Nephron (organoid): ENCODE measurements around the gene PLEKHA5.
"Not testable (repeated sequence)": the region's sequence is repeated elsewhere in the genome, so short reads cannot be mapped to it uniquely, and the experiment has no call there.

ENCODE experiments used
- H3K27ac Mint-ChIP-seq, 3 experiments: 2 replicates each; pipeline ENCODE4 v1.8.0; 2020; ENCODE audit warnings: mixed read lengths in 3 of 3, mild to moderate bottlenecking in 2 of 3, moderate library complexity in 1 of 3
- H3K27me3 Mint-ChIP-seq: 2 replicates; pipeline ENCODE4 v1.8.0; 2021; ENCODE audit warnings: low read depth, mild to moderate bottlenecking, moderate library complexity, mixed read lengths
- H3K36me3 Mint-ChIP-seq: 2 replicates; pipeline ENCODE4 v1.8.0; 2020; ENCODE audit warnings: low read depth, mixed read lengths
- H3K4me1 Mint-ChIP-seq: 2 replicates; pipeline ENCODE4 v1.8.0; 2020; ENCODE audit warnings: mixed read lengths
- H3K4me3 Mint-ChIP-seq, 3 experiments: 2 replicates each; pipeline ENCODE4 v1.8.0; 2020; ENCODE audit warnings: mild to moderate bottlenecking in 3 of 3, mixed read lengths in 3 of 3, moderate library complexity in 2 of 3
- H3K9me3 Mint-ChIP-seq: 2 replicates; pipeline ENCODE4 v1.8.0; 2020; ENCODE audit warnings: mixed read lengths
- TF ChIP-seq, protein P1 (sequence below), 3 experiments: fragments of 200-600 bp; sonication (generic); IDR thresholded peaks; one replicate each; pipeline ENCODE4 v1.5.0; 2021; ENCODE audit warnings: antibody characterized with exemption in 3 of 3; ENCODE audit not compliant: unreplicated experiment in 3 of 3

Gene PLEKHA5

DNA sequence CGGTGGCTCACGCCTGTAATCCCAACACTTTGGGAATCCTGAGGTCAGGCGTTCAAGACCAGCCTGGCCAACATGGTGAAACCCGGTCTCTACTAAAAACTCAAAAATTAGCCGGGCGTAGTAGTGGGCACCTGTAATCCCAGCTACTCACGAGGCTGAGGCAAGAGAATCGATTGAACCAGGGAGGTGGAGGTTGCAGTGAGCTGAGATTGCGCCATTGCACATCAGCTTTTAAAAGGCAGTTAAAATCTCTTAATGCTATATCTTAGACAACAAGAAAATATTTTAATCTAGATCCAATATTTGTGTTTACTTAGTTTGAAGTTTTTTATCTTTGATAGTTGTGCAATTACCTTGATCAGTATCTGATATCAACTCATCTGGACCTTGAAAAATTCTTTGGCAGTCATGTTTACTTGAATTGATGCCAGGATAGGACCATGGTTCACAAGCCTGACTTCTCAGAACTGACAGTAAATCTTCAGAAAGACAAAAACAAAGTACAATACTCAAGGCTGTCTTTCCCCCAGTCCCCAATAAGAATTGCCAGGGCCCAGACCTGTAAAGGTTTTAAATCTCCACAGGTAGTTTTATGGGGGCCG lies 174.7 kb downstream of the PLEKHA5 start:
- H3K27ac Mint-ChIP-seq = no peak overlapping the region
- H3K9me3 Mint-ChIP-seq = peaks cover 2% of the 10 kb centered on the region
- no peaks in the 10 kb centered on the region for H3K27me3 Mint-ChIP-seq
- peaks cover 51% of the 10 kb centered on the region for H3K36me3 Mint-ChIP-seq
- no peak overlapping the region for H3K4me3 Mint-ChIP-seq
- TF ChIP-seq, protein P1, sequence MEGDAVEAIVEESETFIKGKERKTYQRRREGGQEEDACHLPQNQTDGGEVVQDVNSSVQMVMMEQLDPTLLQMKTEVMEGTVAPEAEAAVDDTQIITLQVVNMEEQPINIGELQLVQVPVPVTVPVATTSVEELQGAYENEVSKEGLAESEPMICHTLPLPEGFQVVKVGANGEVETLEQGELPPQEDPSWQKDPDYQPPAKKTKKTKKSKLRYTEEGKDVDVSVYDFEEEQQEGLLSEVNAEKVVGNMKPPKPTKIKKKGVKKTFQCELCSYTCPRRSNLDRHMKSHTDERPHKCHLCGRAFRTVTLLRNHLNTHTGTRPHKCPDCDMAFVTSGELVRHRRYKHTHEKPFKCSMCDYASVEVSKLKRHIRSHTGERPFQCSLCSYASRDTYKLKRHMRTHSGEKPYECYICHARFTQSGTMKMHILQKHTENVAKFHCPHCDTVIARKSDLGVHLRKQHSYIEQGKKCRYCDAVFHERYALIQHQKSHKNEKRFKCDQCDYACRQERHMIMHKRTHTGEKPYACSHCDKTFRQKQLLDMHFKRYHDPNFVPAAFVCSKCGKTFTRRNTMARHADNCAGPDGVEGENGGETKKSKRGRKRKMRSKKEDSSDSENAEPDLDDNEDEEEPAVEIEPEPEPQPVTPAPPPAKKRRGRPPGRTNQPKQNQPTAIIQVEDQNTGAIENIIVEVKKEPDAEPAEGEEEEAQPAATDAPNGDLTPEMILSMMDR (IDR thresholded peaks at IDR 0.05; ENCODE audit: unreplicated experiment in 3 of 3) = no peak
- no peaks in the 10 kb centered on the region for H3K4me1 Mint-ChIP-seq

GRCh38 chr12:19305621-19306020 lies 176.1 kb downstream of the PLEKHA5 start:
- not testable (repeated sequence) for H3K27me3 Mint-ChIP-seq, H3K4me1 Mint-ChIP-seq, H3K9me3 Mint-ChIP-seq, H3K4me3 Mint-ChIP-seq, H3K27ac Mint-ChIP-seq
- peaks cover 44% of the 10 kb centered on the region for H3K36me3 Mint-ChIP-seq

- H3K27me3 Mint-ChIP-seq = no peaks in the 10 kb centered on the region
- no peaks in the 10 kb centered on the region for H3K4me1 Mint-ChIP-seq
- peaks cover 44% of the 10 kb centered on the region for H3K36me3 Mint-ChIP-seq
- H3K4me3 Mint-ChIP-seq = no peak overlapping the region
- peaks cover 2% of the 10 kb centered on the region for H3K9me3 Mint-ChIP-seq
- H3K27ac Mint-ChIP-seq = no peak overlapping the region
- TF ChIP-seq, protein P1 (IDR thresholded peaks at IDR 0.05; ENCODE audit: unreplicated experiment in 3 of 3) = no peak
Measured at GRCh38 chr12:19306366-19306765, 176.8 kb downstream of the PLEKHA5 start.

DNA sequence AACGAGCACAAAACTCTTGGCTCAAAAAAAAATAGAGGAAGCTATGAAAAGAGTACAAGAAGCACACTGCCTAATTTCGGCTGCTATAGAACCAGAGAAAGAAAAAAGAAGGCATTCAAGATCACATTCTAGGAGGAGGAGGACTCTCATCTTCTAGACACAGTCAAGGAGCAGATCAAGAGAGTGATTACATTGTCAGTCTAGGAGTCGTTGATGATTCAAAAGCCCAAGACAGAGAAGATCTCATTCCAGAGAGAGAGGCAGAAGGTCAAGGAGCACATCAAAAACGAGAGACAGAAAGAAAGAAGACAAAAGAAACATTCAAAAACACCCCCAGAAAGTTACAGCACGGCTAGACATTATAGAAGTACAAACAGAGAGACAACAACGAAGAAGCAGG lies 177.9 kb downstream of the PLEKHA5 start:
- TF ChIP-seq, protein P1 (IDR thresholded peaks at IDR 0.05; ENCODE audit: unreplicated experiment in 3 of 3) = no peak
- no peaks in the 10 kb centered on the region for H3K27me3 Mint-ChIP-seq
- peaks cover 39% of the 10 kb centered on the region for H3K36me3 Mint-ChIP-seq
- H3K4me1 Mint-ChIP-seq = no peaks in the 10 kb centered on the region
- peaks cover 2% of the 10 kb centered on the region for H3K9me3 Mint-ChIP-seq
- no peak overlapping the region for H3K27ac Mint-ChIP-seq
- H3K4me3 Mint-ChIP-seq = no peak overlapping the region

DNA sequence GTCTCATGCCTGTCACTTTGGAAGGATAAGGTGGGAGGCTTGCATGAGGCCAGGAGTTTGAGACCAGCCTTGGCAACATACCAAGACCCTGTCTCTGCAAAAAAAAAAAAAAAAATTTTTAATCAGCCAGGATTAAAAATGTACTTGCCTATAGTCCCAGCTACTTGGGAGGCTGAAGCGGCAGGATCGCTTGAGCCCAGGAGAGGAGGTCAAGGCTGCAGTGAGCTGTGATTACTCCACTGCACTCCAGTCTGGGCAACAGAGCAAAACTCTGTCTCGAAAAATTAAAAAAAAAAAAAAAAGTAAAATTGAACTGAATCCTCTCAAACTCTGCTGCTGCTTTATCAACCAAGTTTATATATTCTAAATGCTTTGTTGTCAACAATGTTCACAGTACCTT lies 181.6 kb downstream of the PLEKHA5 start:
- Mint-ChIP-seq H3K4me1 (no peaks in the 10 kb centered on the region), H3K4me3 (no peak overlapping the region), H3K27ac (no peak overlapping the region), H3K27me3 (no peaks in the 10 kb centered on the region), H3K9me3 (peaks cover 2% of the 10 kb centered on the region), H3K36me3 (peaks cover 24% of the 10 kb centered on the region)
- TF ChIP-seq, protein P1 (IDR thresholded peaks at IDR 0.05; ENCODE audit: unreplicated experiment in 3 of 3) = no peak

- Mint-ChIP-seq H3K27me3 (no peaks in the 10 kb centered on the region), H3K36me3 (peaks cover 12% of the 10 kb centered on the region), H3K9me3 (no peaks in the 10 kb centered on the region), H3K4me1 (no peaks in the 10 kb centered on the region), H3K27ac (peak overlapping the region; percentile 21 to 69 (median 56)), H3K4me3 (no peak overlapping the region)
- TF ChIP-seq, protein P1 (IDR thresholded peaks at IDR 0.05; ENCODE audit: unreplicated experiment in 3 of 3) = no peak
Measured at GRCh38 chr12:19312637-19313036, 183.1 kb downstream of the PLEKHA5 start.
